ENCODE results near the gene CACNA1E.

Gene CACNA1E

DNA sequence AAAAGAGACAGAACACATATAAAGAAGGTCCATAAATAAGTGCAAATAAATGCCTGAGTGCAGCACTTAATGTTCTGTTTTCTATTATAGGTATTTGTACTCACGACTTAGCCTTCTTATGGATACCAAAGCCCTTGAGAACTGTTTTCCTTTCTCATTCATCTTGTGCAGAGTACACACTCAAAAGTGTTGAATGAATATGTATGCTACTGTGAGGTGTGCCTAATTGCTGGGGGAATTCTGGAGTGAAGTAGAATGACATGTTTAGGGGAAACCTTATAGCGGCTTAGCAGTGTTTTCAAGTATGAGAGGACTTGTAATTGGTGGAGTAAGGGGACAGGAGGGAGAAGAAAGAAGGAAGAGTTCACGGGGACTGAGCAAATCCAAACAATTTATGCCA lies 157.6 kb downstream of the CACNA1E start:
- H3K23ac ChIP-seq (ENCODE audit: low read length): no peak overlapping the region

GRCh38 chr1:181643631-181644030 lies 160.3 kb downstream of the CACNA1E start:
- Histone ChIP-seq H3K9me3 (ENCODE audit: insufficient read depth, low read depth, low read length) (no peaks in the 10 kb centered on the region), H2BK120ac (ENCODE audit: insufficient read depth, low read length, poor library complexity) (no peak overlapping the region), H4K12ac (ENCODE audit: low read depth, low read length) (no peak overlapping the region), H3K27me3 (ENCODE audit: insufficient read depth, low read length) (no peaks in the 10 kb centered on the region), H3K23ac (ENCODE audit: low read length) (no peak overlapping the region), H3K18ac (ENCODE audit: low read length) (no peak overlapping the region), H3K79me1 (ENCODE audit: low read length) (no peaks in the 10 kb centered on the region), H3K27ac (ENCODE audit: low read depth, low read length) (no peak overlapping the region), H3K4me2 (ENCODE audit: low read length) (no peak overlapping the region), H3K36me3 (ENCODE audit: control insufficient read depth in 1 of 2, insufficient read depth in 2 of 2, low read length in 2 of 2) (no peaks in the 10 kb centered on the region), H2BK12ac (ENCODE audit: low read length) (no peak overlapping the region), H3K9ac (ENCODE audit: low read length) (no peak overlapping the region), H3K79me2 (ENCODE audit: control insufficient read depth, insufficient read depth, low read length, poor library complexity) (no peaks in the 10 kb centered on the region), H2AK5ac (ENCODE audit: low read length) (no peak overlapping the region), H3K4me3 (ENCODE audit: low read depth, low read length) (no peak overlapping the region), H4K91ac (ENCODE audit: low read depth, low read length) (no peak overlapping the region), H3K4ac (ENCODE audit: low read depth, low read length) (no peak overlapping the region), H3K14ac (ENCODE audit: low read length) (no peak overlapping the region), H3K4me1 (ENCODE audit: control insufficient read depth in 1 of 2, insufficient read depth in 2 of 2, low read length in 2 of 2) (no peaks in the 10 kb centered on the region), H2AFZ (ENCODE audit: insufficient read depth, low read length, poor library complexity) (no peak overlapping the region), H4K8ac (ENCODE audit: low read depth, low read length) (no peak overlapping the region), H2BK5ac (ENCODE audit: low read depth, low read length, poor library complexity) (no peak overlapping the region)
- no peak for DNase-seq
- WGBS (ENCODE audit: extremely low coverage, insufficient coverage, insufficient read length): no CpG with 5 or more reads among the region's 3 CpGs

More for the DNA sequence above, 157.6 kb downstream of the CACNA1E start:
- Histone ChIP-seq H3K18ac (ENCODE audit: low read length) (no peak overlapping the region), H2BK5ac (ENCODE audit: low read depth, low read length, poor library complexity) (no peak overlapping the region), H3K79me1 (ENCODE audit: low read length) (no peaks in the 10 kb centered on the region), H2BK120ac (ENCODE audit: insufficient read depth, low read length, poor library complexity) (no peak overlapping the region), H3K4me3 (ENCODE audit: low read depth, low read length) (no peak overlapping the region), H2BK12ac (ENCODE audit: low read length) (no peak overlapping the region), H3K27ac (ENCODE audit: low read depth, low read length) (no peak overlapping the region), H4K91ac (ENCODE audit: low read depth, low read length) (no peak overlapping the region), H4K8ac (ENCODE audit: low read depth, low read length) (no peak overlapping the region), H2AK5ac (ENCODE audit: low read length) (no peak overlapping the region), H4K12ac (ENCODE audit: low read depth, low read length) (no peak overlapping the region), H2AFZ (ENCODE audit: insufficient read depth, low read length, poor library complexity) (no peak overlapping the region), H3K79me2 (ENCODE audit: control insufficient read depth, insufficient read depth, low read length, poor library complexity) (no peaks in the 10 kb centered on the region), H3K9me3 (ENCODE audit: insufficient read depth, low read depth, low read length) (no peaks in the 10 kb centered on the region), H3K27me3 (ENCODE audit: insufficient read depth, low read length) (no peaks in the 10 kb centered on the region), H3K4ac (ENCODE audit: low read depth, low read length) (no peak overlapping the region), H3K14ac (ENCODE audit: low read length) (no peak overlapping the region), H3K4me1 (ENCODE audit: control insufficient read depth in 1 of 2, insufficient read depth in 2 of 2, low read length in 2 of 2) (no peaks in the 10 kb centered on the region), H3K9ac (ENCODE audit: low read length) (no peak overlapping the region), H3K36me3 (ENCODE audit: control insufficient read depth in 1 of 2, insufficient read depth in 2 of 2, low read length in 2 of 2) (no peaks in the 10 kb centered on the region), H3K4me2 (ENCODE audit: low read length) (no peak overlapping the region)
- no CpG with 5 or more reads among the region's 3 CpGs for WGBS (ENCODE audit: extremely low coverage, insufficient coverage, insufficient read length)
- DNase-seq: no peak

GRCh38 chr1:181645171-181645570 lies 161.9 kb downstream of the CACNA1E start:
- Histone ChIP-seq H2BK12ac (ENCODE audit: low read length) (no peak overlapping the region), H3K27ac (ENCODE audit: low read depth, low read length) (no peak overlapping the region), H3K9ac (ENCODE audit: low read length) (no peak overlapping the region), H4K8ac (ENCODE audit: low read depth, low read length) (no peak overlapping the region), H2AFZ (ENCODE audit: insufficient read depth, low read length, poor library complexity) (no peak overlapping the region), H3K9me3 (ENCODE audit: insufficient read depth, low read depth, low read length) (no peaks in the 10 kb centered on the region), H3K79me2 (ENCODE audit: control insufficient read depth, insufficient read depth, low read length, poor library complexity) (no peaks in the 10 kb centered on the region), H2AK5ac (ENCODE audit: low read length) (no peak overlapping the region), H3K27me3 (ENCODE audit: insufficient read depth, low read length) (no peaks in the 10 kb centered on the region), H3K36me3 (ENCODE audit: control insufficient read depth in 1 of 2, insufficient read depth in 2 of 2, low read length in 2 of 2) (no peaks in the 10 kb centered on the region), H4K12ac (ENCODE audit: low read depth, low read length) (no peak overlapping the region), H2BK5ac (ENCODE audit: low read depth, low read length, poor library complexity) (no peak overlapping the region), H3K18ac (ENCODE audit: low read length) (no peak overlapping the region), H3K14ac (ENCODE audit: low read length) (no peak overlapping the region), H3K4me2 (ENCODE audit: low read length) (no peak overlapping the region), H3K4ac (ENCODE audit: low read depth, low read length) (no peak overlapping the region), H3K4me3 (ENCODE audit: low read depth, low read length) (no peak overlapping the region), H3K4me1 (ENCODE audit: control insufficient read depth in 1 of 2, insufficient read depth in 2 of 2, low read length in 2 of 2) (no peaks in the 10 kb centered on the region), H3K23ac (ENCODE audit: low read length) (no peak overlapping the region), H3K79me1 (ENCODE audit: low read length) (no peaks in the 10 kb centered on the region), H2BK120ac (ENCODE audit: insufficient read depth, low read length, poor library complexity) (no peak overlapping the region), H4K91ac (ENCODE audit: low read depth, low read length) (no peak overlapping the region)
- WGBS (ENCODE audit: extremely low coverage, insufficient coverage, insufficient read length): no CpG with 5 or more reads among the region's 5 CpGs
- no peak for DNase-seq

- Histone ChIP-seq H2BK5ac (ENCODE audit: low read depth, low read length, poor library complexity) (no peak overlapping the region), H3K27ac (ENCODE audit: low read depth, low read length) (no peak overlapping the region), H3K18ac (ENCODE audit: low read length) (no peak overlapping the region), H2BK12ac (ENCODE audit: low read length) (no peak overlapping the region), H2AK5ac (ENCODE audit: low read length) (no peak overlapping the region), H2BK120ac (ENCODE audit: insufficient read depth, low read length, poor library complexity) (no peak overlapping the region), H4K91ac (ENCODE audit: low read depth, low read length) (no peak overlapping the region), H3K36me3 (ENCODE audit: control insufficient read depth in 1 of 2, insufficient read depth in 2 of 2, low read length in 2 of 2) (no peaks in the 10 kb centered on the region), H3K23ac (ENCODE audit: low read length) (no peak overlapping the region), H3K9me3 (ENCODE audit: insufficient read depth, low read depth, low read length) (no peaks in the 10 kb centered on the region), H4K12ac (ENCODE audit: low read depth, low read length) (no peak overlapping the region), H3K4me1 (ENCODE audit: control insufficient read depth in 1 of 2, insufficient read depth in 2 of 2, low read length in 2 of 2) (no peaks in the 10 kb centered on the region), H3K4me2 (ENCODE audit: low read length) (no peak overlapping the region), H3K9ac (ENCODE audit: low read length) (no peak overlapping the region), H3K4me3 (ENCODE audit: low read depth, low read length) (no peak overlapping the region), H3K27me3 (ENCODE audit: insufficient read depth, low read length) (no peaks in the 10 kb centered on the region), H2AFZ (ENCODE audit: insufficient read depth, low read length, poor library complexity) (no peak overlapping the region), H3K4ac (ENCODE audit: low read depth, low read length) (no peak overlapping the region), H4K8ac (ENCODE audit: low read depth, low read length) (no peak overlapping the region), H3K79me1 (ENCODE audit: low read length) (no peaks in the 10 kb centered on the region), H3K14ac (ENCODE audit: low read length) (no peak overlapping the region), H3K79me2 (ENCODE audit: control insufficient read depth, insufficient read depth, low read length, poor library complexity) (no peaks in the 10 kb centered on the region)
- no CpG with 5 or more reads among the region's 8 CpGs for WGBS (ENCODE audit: extremely low coverage, insufficient coverage, insufficient read length)
- DNase-seq: no peak
These were observed 163.4 kb downstream of the CACNA1E start for GRCh38 chr1:181646710-181647109.
